OCI-LY7 (cell line): ENCODE measurements around the gene LCN12. TPM values are rescaled to one million over a fixed set of nuclear protein-coding genes. Genes with fewer than 3 reads are reported as not detected.

Experiments
- BruUV-seq: library from RNA; stranded (reverse); fragments of 400-500 nt; replicated peaks from 2 replicates; lab custom pipeline; 2021; lab: Mats Ljungman, UMichigan
- CTCF ChIA-PET: fragments of 300-600 bp; sonication (Branson Sonifier 250); formaldehyde crosslinking; loops from one replicate; lab custom pipeline; 2022; ENCODE audit warnings: antibody characterized with exemption; ENCODE audit not compliant: unreplicated experiment; lab: Charles Lee
- POLR2A ChIA-PET: fragments of 300-600 bp; sonication (Branson Sonifier 250); formaldehyde crosslinking; loops from one replicate; lab custom pipeline; 2022; ENCODE audit warnings: antibody characterized with exemption; lab: Charles Lee
- DNase-seq: peaks from one replicate; pipeline ENCODE4 v3.0.0-alpha.2; 2015; ENCODE audit warnings: low spot score
- H2AFZ ChIP-seq: fragments of 200-600 bp; sonication (generic), shearing (Covaris generic); 2 replicates; pipeline ENCODE4 v1.6.1; 2014; ENCODE audit warnings: mild to moderate bottlenecking, antibody characterized with exemption, low read length, moderate library complexity
- H3K27ac ChIP-seq: fragments of 200-600 bp; sonication (generic); 2 replicates; pipeline ENCODE4 v1.5.1; 2014; ENCODE audit warnings: mixed run types, low read depth, mild to moderate bottlenecking, moderate library complexity, low read length, inconsistent platforms; ENCODE audit not compliant: poor library complexity, severe bottlenecking
- H3K36me3 ChIP-seq: fragments of 200-600 bp; sonication (generic); 2 replicates; pipeline ENCODE4 v1.6.1; 2014; ENCODE audit warnings: mild to moderate bottlenecking, antibody characterized with exemption, low read length, moderate library complexity, mixed read lengths; ENCODE audit not compliant: insufficient read depth
- H3K4me1 ChIP-seq: fragments of 200-600 bp; sonication (generic); 2 replicates; pipeline ENCODE4 v1.5.1; 2014; ENCODE audit warnings: mild to moderate bottlenecking, low read length; ENCODE audit not compliant: insufficient read depth, poor library complexity, severe bottlenecking
- H3K4me2 ChIP-seq: fragments of 200-600 bp; sonication (generic); 2 replicates; pipeline ENCODE4 v1.6.1; 2014; ENCODE audit warnings: mild to moderate bottlenecking, low read length
- H3K4me3 ChIP-seq: fragments of 200-600 bp; sonication (generic); 2 replicates; pipeline ENCODE4 v1.5.1; 2014; ENCODE audit warnings: mild to moderate bottlenecking, low read depth, low read length; ENCODE audit not compliant: poor library complexity, severe bottlenecking
- H3K79me2 ChIP-seq: fragments of 200-600 bp; sonication (generic); 2 replicates; pipeline ENCODE4 v1.6.1; 2016; ENCODE audit warnings: low read depth, mild to moderate bottlenecking, low read length, moderate library complexity, mixed read lengths; ENCODE audit not compliant: insufficient read depth
- H3K9me2 ChIP-seq: fragments of 200-600 bp; sonication (generic); 2 replicates; pipeline ENCODE4 v1.6.1; 2016; ENCODE audit warnings: mild to moderate bottlenecking, low read length, mixed read lengths; ENCODE audit not compliant: insufficient read depth
- H3K9me3 ChIP-seq: fragments of 200-600 bp; sonication (generic); 2 replicates; pipeline ENCODE4 v1.6.1; 2014; ENCODE audit warnings: mild to moderate bottlenecking, mixed run types, low read length, mixed read lengths
- H4K20me1 ChIP-seq: fragments of 200-600 bp; sonication (generic); 2 replicates; pipeline ENCODE4 v1.6.1; 2014; ENCODE audit warnings: mild to moderate bottlenecking, antibody characterized with exemption, low read length, moderate library complexity, mixed read lengths; ENCODE audit not compliant: insufficient read depth
- CTCF ChIP-seq: fragments of 200-600 bp; sonication (generic); conservative IDR thresholded peaks from 2 replicates; pipeline ENCODE4 v1.5.1; 2014; ENCODE audit warnings: mild to moderate bottlenecking, antibody characterized with exemption, low read length, moderate library complexity, mixed read lengths
- EZH2phosphoT487 ChIP-seq: fragments of 200-600 bp; sonication (generic); IDR thresholded peaks from 2 replicates; pipeline ENCODE4 v1.6.1; 2018; ENCODE audit warnings: low read depth, borderline replicate concordance, mild to moderate bottlenecking, mixed run types, antibody characterized with exemption, low read length, moderate library complexity, mixed read lengths
- intact Hi-C: fragments of 100-400 bp; cut with micrococcal nuclease; formaldehyde crosslinking; loops from one replicate; pipeline ENCODE4 v1.10.0; 2022; ENCODE audit not compliant: unreplicated experiment
- total RNA-seq, 2 experiments: library from RNA; depleted of rRNA in 1 of 2; stranded (reverse); fragments of >200 nt in 1 of 2; shearing (Covaris generic) in 1 of 2; gene quantifications; 2 replicates each; pipeline ENCODE4 v1.2.3, GENCODE V29; 2014 to 2022

The LCN12 gene
- total RNA-seq, 2 experiments from 2014 or later = 0.95 to 3.7 TPM

- no peak overlapping the region for H3K4me2 ChIP-seq
- no peaks in the 10 kb centered on the region for H3K9me2 ChIP-seq
- H3K9me3 ChIP-seq = no peaks in the 10 kb centered on the region
- DNase-seq = no peak
- BruUV-seq = no TSS peak
- H3K4me1 ChIP-seq = peaks cover 14% of the 10 kb centered on the region
- ChIA-PET POLR2A (no interaction called here), CTCF (no interaction called here)
- H3K79me2 ChIP-seq = peaks cover 10% of the 10 kb centered on the region; the same call in 1 of the 2 replicates
- no peak for TF ChIP-seq EZH2phosphoT487
- TF ChIP-seq CTCF = no peak
- no peak overlapping the region for H3K27ac ChIP-seq
- peaks cover 52% of the 10 kb centered on the region for H3K36me3 ChIP-seq
- no peaks in the 10 kb centered on the region for H4K20me1 ChIP-seq
- no peak overlapping the region for H3K4me3 ChIP-seq
- intact Hi-C loops = no loop called here
- H2AFZ ChIP-seq = no peak overlapping the region
Measured at GRCh38 chr9:136941231-136942111, 10.6 kb upstream of the LCN12 start.

GRCh38 chr9:136942112-136942880, 9.8 kb upstream of the LCN12 start:
- ChIA-PET POLR2A (no interaction called here), CTCF (no interaction called here)
- BruUV-seq = no TSS peak
- no peaks in the 10 kb centered on the region for H4K20me1 ChIP-seq
- intact Hi-C loops = no loop called here
- no peak overlapping the region for H3K4me3 ChIP-seq
- no peak overlapping the region for H3K27ac ChIP-seq
- H2AFZ ChIP-seq = no peak overlapping the region
- TF ChIP-seq CTCF = no peak
- TF ChIP-seq EZH2phosphoT487 = no peak
- no peaks in the 10 kb centered on the region for H3K9me3 ChIP-seq
- H3K4me1 ChIP-seq = peaks cover 14% of the 10 kb centered on the region
- H3K79me2 ChIP-seq = peaks cover 10% of the 10 kb centered on the region; the same call in 1 of the 2 replicates
- H3K9me2 ChIP-seq = no peaks in the 10 kb centered on the region
- DNase-seq = no peak
- H3K36me3 ChIP-seq = peaks cover 49% of the 10 kb centered on the region
- no peak overlapping the region for H3K4me2 ChIP-seq
